Left cardiac atrium (tissue), 4 donors: ENCODE data around the gene TOR1B. TPM values are rescaled to one million over a fixed set of nuclear protein-coding genes. Genes with fewer than 3 reads are reported as not detected.

Experiments used
- ATAC-seq, 2 donors: fragments of 200-7000 bp; cut with Tn5 transposase; one replicate each; pipeline ENCODE4 v1.9.1; 2020; ENCODE audit warnings: mild to moderate bottlenecking in 2 of 2, moderate library complexity in 2 of 2
- DNase-seq: peaks from one replicate; pipeline ENCODE4 v3.0.0-alpha.2; 2020
- intact Hi-C, 2 donors: fragments of 100-400 bp; cut with DNase I; formaldehyde crosslinking; loops; one replicate each; pipeline versions ENCODE4 v1.14.1 to v1.15.1; 2022 to 2023
- total RNA-seq, 2 donors: library from RNA; stranded (reverse); fragmentation: NEBNext Ultra II Directional; extraction: Animal tissue kit (Norgen Biotek cat#: 25700); gene quantifications; one replicate each; pipeline ENCODE4 v1.2.1, GENCODE V29; 2021
- donor health status: DM: no; HTN: yes; CAD: no.
- donor health status: DM: no; HTN: yes; CAD: no; lungs with severe emphysema.
- donor health status: DM: yes; HTN: yes; CAD: no.
- donor health status: Dilated cardiomyopathy.

The TOR1B gene
- total RNA-seq, 2 donors from 2014 or later = 11.6 to 12.7 TPM

DNA sequence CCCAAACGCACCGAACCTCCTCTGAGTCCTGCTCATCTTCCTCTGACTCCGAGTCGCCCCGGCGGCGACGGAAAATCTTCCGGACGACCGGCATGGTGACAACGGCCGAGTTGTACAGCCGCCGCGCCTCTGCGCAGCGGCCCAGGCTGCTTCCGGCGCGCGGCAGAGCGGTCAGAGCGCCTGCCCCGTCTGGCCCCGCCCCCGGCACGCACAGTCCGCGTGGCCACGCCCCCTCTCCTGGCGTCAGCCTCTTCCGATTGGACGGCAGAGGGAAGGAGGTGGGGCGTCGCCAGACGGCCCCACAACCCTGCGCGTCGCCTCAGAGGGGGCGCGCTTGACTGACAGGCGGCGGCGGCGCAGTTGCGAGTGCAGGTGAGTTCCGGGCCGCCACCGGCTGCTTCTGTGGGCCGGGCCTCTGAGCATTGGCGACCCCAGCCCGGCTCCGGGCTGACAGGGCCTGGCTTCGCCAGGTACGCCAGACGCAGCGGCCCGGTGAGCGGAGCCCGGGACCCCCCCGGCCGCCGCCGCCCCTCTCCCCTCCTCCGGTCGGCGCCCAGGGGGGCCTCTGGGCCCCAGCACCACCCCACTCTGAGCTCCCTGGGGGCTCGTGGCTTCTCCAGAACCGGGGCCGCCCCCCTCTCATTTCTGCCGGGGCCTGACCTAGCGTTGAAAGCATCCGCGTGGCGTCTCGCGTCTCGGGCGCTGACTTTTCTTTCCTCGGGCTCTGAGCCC, 32.3 kb downstream of the TOR1B start, which contains the start of the genes C9orf78 and USP20:
Gene C9orf78, minus strand, starts transcription at position 148 of the 732 bp plus-strand sequence. Its CDS starts 54 bp downstream, at position 94.
Gene USP20, plus strand, starts transcription at position 331 of the 732 bp plus-strand sequence. CDS start 17,098 bp downstream, outside the sequence.
- intact Hi-C loops = no loop called here
- ATAC-seq (peak; percentile 100), DNase-seq (peak; percentile 96)

DNA sequence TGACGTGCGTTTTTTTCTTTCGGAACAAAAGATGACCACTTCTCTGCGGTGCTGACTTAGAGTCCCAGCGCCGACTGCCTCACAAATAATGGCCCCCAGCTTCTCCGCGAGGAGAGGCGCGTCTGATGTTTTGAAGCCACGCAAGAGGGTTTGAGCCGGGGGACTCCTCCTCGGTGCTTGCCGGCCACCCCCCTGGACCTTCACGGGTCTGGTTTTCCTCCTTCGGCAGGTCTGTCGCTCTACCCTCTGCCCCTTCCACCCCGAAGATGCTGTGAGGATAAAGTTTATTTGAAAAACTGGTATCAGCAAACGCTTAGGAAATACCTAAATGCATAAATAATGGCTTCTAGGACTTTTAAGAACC, 32.9 kb downstream of the TOR1B start:
- intact Hi-C loops = no loop called here
- ATAC-seq (peak; percentile 1 to 3), DNase-seq (no peak)

DNA sequence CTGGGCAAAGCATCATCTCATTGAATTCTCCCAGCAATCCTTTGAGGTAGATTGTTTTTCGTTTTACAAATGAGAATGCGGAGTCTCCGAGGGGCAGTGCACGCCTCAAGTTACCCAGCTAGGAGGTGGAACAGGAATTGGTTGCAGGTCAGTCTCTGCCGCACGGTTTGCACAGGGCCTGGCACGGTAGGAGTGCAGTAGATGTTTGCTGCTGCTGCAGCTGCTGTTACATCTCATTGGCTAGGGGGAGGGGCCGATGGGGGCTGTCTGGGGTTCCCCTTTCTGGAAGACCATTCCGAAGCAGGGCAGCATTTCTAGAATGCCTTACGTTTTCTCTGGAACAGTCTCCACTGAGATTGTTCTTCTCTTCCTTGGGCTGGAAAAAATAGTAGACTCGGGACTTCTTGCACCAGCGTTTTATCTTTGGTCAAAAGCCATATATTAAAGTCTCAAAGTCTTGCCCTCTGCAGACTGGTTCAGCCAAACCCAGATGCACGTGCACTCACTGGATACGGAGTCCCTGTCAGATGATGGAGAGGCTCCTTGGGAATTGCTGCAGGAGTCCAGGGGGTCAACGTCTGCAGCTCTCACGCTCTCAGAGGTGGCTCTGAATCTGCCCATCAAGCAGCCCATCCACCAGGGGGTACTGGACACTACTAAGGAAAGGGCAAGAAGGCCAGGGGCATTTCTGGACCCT, 33.5 kb downstream of the TOR1B start:
- ATAC-seq (no peak), DNase-seq (no peak)
- intact Hi-C loops = no loop called here

DNA sequence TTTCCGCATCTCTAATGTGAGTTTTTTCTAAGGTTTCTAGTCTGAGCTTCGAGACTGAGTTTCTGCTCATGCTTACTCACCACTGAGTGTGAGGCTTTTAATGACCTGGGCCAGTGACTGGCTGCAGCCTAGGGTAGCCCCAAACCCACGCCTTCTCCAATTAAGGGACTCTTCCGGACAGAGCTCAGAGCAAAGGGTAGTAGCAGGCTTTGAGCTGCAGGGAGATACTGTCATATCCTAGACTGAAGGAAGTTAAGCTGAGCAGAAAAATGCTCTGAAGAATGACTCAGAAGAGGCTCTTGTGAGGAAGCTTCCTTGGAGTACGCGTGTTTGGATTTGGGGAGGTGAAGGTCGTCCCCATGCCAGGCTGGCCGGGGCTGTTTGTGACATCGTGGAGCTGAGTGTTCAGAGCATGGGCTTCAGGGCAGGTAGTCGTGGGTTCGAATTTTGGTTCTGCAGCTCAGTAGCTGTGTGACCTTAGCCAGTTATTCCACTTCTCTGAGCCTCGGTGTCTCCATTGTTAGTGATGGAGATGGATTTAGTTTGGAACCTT, 35.8 kb downstream of the TOR1B start:
- ATAC-seq = no peak
- no peak for DNase-seq
- intact Hi-C loops = no loop called here

DNA sequence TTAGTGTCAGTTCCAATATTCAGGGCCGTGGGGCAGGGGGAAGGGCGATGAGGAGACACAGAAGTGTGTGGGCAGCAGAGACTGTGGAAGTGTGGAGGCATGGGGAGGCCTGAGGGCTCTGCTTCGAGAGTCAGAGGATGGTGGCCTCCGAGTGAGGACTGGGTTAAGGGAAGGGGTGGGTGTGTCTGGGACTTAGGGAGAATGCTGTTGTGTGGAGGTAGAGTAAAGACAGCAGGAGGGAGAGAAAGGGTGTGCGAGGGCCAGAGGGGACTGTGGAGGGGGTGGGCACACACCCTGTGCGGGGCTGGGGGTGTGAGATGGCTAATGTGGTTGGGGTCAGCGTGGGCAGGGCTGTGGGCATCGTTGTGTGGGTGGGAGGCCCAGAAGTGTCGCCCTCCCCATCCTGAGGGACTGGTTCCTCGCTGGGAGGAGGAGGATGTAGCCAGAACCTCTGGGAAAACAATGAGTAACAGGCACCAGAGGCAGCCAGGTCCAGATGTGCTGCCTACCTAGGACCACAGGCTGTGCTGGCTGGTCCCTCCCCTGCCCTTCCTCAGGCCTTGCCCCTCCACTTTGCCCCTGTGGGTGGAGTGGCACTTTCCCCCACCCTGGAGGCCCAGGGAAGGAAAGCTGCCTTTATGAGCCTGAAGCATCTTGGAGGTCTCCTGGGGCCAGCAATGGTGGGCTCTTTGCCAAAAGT, 36.5 kb downstream of the TOR1B start:
- intact Hi-C loops = no loop called here
- DNase-seq (no peak), ATAC-seq (no peak)

DNA sequence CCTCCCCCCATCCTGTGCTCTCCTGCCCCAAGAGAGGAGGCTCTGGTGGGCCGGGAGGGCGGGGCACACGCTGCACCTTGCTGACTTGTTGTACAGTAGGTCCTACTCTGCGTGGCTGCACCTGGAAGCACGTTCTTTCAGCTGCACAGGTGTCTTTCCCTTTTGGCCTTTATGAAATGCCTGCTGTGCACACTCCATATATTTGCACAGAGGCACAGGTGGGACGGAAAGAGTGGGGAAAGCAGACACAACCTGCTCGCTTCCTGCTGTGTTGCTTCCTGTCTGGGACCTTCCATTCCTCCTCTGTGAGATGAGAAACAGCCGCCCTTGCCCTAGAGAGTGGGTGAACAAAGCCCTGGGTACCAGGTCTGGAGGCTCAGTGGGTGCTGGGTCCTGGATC, 37.0 kb downstream of the TOR1B start:
- no peak for ATAC-seq
- no peak for DNase-seq
- intact Hi-C loops = no loop called here

DNA sequence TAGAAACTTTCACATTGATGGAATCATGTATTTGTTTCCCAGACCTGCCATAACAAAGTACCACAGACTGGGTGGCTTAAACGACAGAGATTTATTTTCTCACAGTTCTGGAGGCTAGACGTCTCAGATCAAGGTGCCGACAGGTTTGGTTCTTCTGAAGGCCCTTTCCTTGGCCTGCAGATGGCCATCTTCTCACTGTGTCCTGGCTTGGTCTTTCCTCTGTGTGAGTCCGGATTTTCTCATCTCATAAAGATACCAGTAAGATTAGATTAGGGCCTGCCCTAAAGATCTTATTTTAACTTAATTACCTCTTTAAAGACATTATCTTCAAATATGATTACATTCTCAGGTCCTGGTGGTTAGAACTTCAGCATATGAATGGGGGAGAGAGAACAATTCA, 38.1 kb downstream of the TOR1B start:
- intact Hi-C loops = no loop called here
- DNase-seq (no peak), ATAC-seq (no peak)

DNA sequence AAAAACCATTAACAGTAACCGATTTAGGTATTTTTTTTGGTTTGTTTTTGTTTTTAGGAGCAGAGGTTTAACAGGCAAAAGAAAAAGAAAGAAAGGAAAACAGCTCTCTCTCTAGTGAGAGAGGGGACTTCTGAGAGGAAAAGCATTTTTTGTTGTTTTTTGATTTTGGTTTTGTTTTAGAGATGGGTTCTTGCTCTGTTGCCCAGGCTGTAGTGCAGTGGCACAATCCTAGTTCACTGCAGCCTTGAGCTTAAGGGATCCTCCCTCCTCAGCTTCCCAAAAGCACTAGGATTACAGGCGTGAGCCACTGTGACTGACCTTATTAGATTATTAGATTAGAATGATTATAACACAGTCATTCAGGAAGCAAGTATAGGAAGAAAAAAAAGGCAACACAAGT, 42.4 kb downstream of the TOR1B start:
- intact Hi-C loops = no loop called here
- DNase-seq (no peak), ATAC-seq (no peak)

DNA sequence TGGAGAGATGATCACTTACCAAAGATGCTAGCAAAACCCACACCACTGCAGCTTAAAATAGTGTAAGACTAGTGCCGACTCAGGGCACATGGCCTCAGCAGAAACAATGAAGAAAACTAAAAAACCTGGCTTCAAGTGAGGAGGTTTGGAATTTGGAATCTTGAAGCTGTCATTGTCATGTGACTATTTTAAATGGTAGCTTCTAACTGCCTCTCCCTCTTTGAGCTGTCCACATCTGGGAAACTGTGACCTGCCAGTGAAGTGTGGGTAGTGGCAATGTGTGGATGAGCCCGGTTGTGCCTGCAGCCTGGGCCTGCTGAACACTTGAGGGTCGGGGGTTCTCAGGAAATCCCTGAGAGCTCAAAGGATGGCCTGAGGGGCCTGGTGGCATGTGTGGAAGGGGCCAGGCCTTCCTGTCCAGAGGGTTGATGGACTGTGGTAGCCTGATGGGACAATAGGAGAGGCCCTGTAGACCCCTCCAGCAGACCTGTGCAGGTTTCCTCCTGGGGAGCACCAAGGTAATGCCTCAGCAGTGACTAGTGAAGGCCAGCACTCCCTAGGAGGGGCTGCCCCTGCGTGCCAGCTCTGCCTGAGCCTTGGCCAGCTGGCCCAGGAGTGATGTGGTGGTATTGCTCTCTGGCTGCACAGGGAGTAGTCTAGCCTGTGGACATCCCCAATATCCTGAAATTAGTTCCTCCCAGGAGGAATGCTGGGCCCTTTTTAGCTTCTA, 45.9 kb downstream of the TOR1B start:
- DNase-seq = no peak
- intact Hi-C loops = no loop called here
- ATAC-seq = no peak

DNA sequence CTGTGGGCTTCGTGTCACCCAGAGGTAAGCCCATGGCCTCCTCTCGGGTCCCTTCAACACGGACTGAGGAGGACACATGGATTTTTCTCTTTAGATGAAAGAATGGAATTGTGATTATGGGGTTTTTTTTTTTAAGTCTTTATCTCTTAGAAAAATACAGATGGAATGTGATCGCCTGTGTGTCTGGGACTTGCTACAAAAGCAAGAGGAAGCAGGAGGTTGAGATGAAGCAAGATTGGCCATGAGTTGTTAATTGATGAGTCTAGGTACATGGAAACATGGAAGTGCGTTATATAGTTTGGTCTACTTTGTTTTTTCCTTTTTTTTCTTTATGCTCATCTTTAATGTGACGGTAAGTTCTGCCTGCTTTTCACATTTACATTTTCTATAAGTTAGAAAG, 46.9 kb downstream of the TOR1B start:
- intact Hi-C loops = no loop called here
- no peak for DNase-seq
- no peak for ATAC-seq

DNA sequence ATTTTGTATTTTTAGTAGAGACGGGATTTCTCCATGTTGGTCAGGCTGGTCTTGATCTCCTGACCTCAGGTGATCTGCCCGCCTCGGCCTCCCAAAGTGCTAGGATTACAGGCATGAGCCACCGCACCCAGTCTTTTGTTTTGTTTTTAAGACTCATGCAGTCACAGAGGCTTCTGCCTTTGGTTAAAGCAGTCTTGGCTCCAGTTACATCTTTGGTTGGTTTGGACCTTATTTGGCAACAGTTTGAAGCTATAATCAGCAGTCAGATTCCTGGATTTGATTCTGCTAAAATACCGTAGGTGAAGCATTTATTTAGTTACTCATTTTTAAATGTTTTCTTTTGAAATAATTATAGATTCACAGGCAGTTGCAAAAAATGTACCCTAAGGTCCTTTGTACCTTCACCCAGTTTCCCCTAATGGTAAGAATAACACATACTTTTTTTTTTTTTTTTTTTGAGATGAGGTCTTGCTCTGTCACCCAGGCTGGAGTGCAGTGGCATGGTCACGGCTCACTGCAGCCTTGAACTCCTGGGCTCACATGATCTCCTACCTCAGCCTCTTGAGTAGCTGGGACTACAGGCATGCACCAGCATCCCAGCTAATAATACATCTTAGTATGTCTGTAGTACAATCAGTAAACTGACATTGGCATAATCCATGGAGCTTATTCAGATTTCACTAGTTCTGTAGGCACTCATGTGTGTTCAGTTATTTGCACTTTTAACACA, 48.0 kb downstream of the TOR1B start:
- intact Hi-C loops = no loop called here
- no peak for DNase-seq
- ATAC-seq = no peak

DNA sequence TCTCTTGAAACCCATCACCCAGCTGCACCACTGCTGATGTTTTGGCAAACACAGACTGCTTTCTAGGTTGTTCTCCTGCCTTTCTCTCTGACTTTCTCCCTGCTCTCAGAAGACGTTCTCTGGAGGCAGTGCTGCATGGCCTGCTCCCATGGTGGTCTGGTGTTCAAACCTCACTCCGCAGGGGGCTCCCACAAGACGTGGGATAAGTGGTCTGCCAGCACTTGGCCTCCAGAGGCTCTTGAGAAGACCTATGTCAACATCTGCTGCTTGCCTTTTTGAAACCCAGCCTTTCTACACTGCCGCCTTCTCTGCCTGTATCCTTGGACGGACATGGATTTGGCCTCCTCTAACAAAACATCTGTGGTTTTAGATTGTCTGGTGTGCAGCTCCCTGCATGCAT, 48.8 kb downstream of the TOR1B start:
- ATAC-seq (no peak), DNase-seq (no peak)
- intact Hi-C loops = no loop called here

DNA sequence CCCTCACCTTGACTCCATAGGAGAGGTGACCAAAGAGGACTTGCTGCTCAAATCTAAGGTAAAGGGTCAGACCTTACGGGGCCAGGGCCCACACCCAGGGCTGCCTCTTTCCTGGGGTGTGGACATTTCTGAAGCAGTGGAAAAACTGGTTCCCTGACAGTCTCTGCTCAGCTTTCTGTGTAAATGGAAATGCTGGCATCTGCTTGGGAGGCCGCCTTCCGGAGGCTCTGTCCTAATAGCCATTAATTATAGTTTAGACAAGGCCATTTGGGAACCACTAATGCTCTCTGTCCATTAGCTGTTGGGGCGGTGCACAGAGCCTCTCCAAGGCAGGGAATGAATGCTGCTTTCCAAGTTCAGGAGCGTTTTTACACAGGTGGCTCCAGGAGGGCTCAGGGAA, 49.6 kb downstream of the TOR1B start:
- no peak for DNase-seq
- intact Hi-C loops = no loop called here
- ATAC-seq = no peak

DNA sequence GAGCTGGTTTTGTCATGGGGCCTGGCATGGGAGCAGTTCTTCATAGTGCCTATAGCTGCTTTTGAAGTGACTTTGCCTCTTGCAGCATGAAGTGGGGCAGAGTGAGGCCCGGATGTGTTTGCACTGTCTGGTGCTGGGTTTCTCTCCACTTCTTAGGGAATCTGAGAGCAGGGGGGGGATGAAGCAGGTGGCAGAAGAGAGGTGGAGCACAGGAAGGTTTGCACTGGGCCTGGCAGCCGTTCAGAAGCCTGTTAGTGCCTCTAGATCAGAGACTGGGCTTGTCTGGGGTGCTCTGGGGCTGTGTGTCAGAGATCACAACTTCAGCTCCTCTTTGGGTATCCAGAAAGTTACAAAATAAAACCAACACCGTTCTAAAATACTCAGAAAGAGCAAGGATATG, 50.6 kb downstream of the TOR1B start:
- DNase-seq = no peak
- ATAC-seq = no peak
- intact Hi-C loops = no loop called here

DNA sequence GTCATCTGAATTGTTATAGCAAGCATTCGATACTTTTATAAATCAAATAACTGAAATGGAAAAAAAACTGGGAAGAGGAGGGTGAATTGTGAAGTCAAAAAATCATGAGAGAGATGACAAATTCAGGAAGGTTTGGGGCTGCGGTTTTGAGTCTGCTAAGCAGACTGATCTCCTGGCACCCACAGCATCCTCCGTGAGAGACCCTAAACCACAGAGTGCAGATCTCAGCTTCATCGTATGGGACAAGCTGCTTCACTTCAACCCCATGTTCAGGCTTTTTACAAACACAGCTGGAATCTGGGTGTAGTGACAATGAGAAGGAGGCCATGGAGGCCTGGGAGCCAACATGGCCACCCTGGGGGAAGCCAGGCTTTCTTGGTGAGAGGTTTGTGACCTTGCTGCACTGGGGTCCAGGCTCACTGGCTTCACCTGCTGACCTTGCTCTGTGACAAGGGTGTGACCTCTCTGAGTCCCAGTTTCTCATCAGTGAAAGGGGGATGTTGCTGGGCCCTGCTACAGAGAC, 51.7 kb downstream of the TOR1B start:
- no peak for DNase-seq
- intact Hi-C loops = no loop called here
- no peak for ATAC-seq

DNA sequence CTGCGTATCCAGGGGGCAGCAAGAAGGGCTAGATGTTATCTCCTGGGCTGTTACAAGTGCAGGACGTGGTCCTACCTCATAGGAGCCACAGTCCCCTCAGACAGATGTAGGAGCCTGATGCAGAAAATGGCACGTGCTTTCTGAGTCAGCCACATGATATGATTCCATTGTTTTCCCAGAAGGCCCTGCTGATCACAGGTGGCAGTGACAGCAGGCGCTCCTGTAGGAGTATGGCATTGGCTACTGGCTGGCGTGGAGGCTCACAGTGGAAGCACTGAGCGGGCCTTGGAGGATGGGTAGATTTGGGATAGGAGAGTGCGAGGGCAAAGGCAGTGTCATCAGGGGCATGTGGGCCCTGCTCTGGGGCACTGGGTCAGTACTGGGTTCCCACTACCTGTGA, 54.2 kb downstream of the TOR1B start:
- intact Hi-C loops = no loop called here
- no peak for ATAC-seq
- no peak for DNase-seq

DNA sequence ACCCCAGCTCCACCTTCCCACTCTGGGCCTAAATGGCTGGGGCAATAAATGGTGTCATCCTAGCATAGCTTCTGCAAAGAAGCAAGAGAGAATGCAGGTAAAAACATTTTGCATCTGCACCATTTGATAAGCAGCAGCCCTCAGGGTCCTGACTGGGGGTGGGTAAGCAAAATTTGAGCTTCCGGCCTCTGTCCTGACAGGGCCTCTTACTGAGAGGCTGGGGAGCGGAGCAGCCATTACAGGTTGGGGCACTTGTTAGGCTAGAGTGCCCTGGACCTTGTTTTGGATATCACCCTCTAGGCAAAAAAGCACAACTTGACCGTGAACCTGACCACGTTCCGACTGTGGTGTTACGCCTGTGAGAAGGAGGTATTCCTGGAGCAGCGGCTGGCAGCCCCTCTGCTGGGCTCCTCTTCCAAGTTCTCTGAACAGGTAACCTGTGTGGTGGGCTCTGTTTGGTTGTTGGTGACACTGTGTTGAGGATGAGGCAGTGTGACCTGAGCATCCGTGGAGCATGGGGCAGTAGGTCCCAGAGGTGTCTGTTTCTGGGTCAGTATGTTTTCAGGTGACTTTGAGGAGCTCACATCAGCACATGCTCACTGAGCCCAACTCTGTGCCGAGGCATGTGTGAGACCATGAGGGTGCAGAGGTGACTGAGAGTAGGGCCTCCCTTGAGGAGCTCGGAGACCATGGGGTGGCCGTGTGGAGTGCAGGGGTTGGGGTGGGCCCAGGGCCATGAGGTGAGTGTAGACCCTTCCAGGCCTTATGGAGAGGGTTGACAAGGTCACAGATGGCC, 55.4 kb downstream of the TOR1B start:
- DNase-seq (no peak), ATAC-seq (no peak)
- intact Hi-C loops = no loop called here
